Subcutaneous abdominal adipose tissue (tissue), 5 donors: ENCODE results near the gene GAPDH.

Source experiments
- H3K27ac ChIP-seq: one replicate; pipeline ENCODE4 v1.7.0; 2013; ENCODE audit warnings: low read depth, mild to moderate bottlenecking, inconsistent platforms, low read length, moderate library complexity
- H3K27me3 ChIP-seq, 5 donors: one replicate each; pipeline ENCODE4 v1.7.0; 2013; ENCODE audit warnings: low read length in 5 of 5, inconsistent platforms in 1 of 5; ENCODE audit not compliant: control insufficient read depth in 5 of 5, insufficient read depth in 4 of 5
- H3K36me3 ChIP-seq, 5 donors: one replicate each; pipeline ENCODE4 v1.7.0; 2013; ENCODE audit warnings: low read length in 5 of 5; ENCODE audit not compliant: control insufficient read depth in 5 of 5, insufficient read depth in 5 of 5
- H3K4me1 ChIP-seq, 5 donors: one replicate each; pipeline ENCODE4 v1.7.0; 2013; ENCODE audit warnings: low read length in 5 of 5, mild to moderate bottlenecking in 3 of 5, moderate library complexity in 1 of 5; ENCODE audit not compliant: control insufficient read depth in 5 of 5, insufficient read depth in 5 of 5
- H3K4me3 ChIP-seq, 5 donors: one replicate each; pipeline ENCODE4 v1.7.0; 2013; ENCODE audit warnings: low read length in 5 of 5, low read depth in 1 of 5
- H3K9ac ChIP-seq, 5 donors: one replicate each; pipeline ENCODE4 v1.7.0; 2013; ENCODE audit warnings: low read length in 5 of 5, mild to moderate bottlenecking in 4 of 5, moderate library complexity in 3 of 5
- H3K9me3 ChIP-seq, 5 donors: one replicate each; pipeline ENCODE4 v1.7.0; 2013; ENCODE audit warnings: low read length in 5 of 5; ENCODE audit not compliant: control insufficient read depth in 5 of 5
- donor health status: healthy.
- donor health status: healthy.
- donor health status: healthy.
- donor health status: healthy.
- donor health status: healthy.

GAPDH gene

GRCh38 chr12:6560501-6561205 lies 26.3 kb downstream of the GAPDH start:
- Histone ChIP-seq H3K27ac (no peak overlapping the region), H3K9ac (no peak overlapping the region), H3K36me3 (peaks cover 10 to 63% (median 51%) of the 10 kb centered on the region in 5 donors)

GRCh38 chr12:6562881-6563280 lies 28.6 kb downstream of the GAPDH start:
- H3K4me3 ChIP-seq = no peak overlapping the region
- peaks cover 2 to 16% (median 12%) of the 10 kb centered on the region in 5 donors for H3K4me1 ChIP-seq
- no peak overlapping the region for H3K9ac ChIP-seq
- H3K36me3 ChIP-seq = peaks cover 14 to 61% (median 53%) of the 10 kb centered on the region in 5 donors
- no peak overlapping the region for H3K27ac ChIP-seq
- no peaks in the 10 kb centered on the region for H3K9me3 ChIP-seq
- H3K27me3 ChIP-seq = no peaks in the 10 kb centered on the region

More at GRCh38 chr12:6560501-6561205, 26.3 kb downstream of the GAPDH start:
- Histone ChIP-seq H3K9me3 (no peaks in the 10 kb centered on the region), H3K4me1 (peaks cover 0 to 9% (median 7%) of the 10 kb centered on the region in 5 donors), H3K27me3 (no peaks in the 10 kb centered on the region), H3K4me3 (no peak overlapping the region)

DNA sequence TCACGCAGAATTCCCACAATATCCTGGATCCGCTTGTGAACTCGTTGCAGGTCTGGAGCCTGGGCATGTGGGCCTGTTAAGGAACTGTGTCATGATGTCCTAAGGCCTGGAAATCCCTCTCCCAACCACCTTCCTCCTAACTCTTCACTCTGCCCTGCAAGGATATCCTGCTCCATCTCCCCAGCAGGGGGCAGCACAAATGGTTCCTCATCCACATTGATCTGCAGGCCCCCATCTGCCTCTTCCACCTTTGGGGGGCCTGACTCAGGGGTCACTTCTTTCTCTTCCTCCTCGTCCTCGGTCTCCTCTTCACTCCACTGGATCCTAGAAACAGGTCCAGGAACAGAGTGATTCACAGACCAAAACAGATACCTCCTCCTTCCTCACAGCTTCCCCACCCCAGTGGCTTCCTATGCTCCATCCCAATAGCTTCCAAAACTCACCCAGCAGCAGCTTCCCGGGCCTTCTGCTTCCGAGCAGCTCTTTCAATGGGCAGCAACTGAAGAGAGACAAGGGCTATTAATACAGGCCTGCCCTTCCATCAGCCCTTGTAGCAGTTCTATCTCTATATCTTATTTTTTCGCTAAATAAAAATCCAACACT lies 29.2 kb downstream of the GAPDH start:
- H3K4me3 ChIP-seq = no peak overlapping the region
- no peak overlapping the region for H3K9ac ChIP-seq
- H3K27ac ChIP-seq = no peak overlapping the region
- H3K27me3 ChIP-seq = no peaks in the 10 kb centered on the region
- H3K4me1 ChIP-seq = peaks cover 2 to 18% (median 16%) of the 10 kb centered on the region in 5 donors
- H3K9me3 ChIP-seq = no peaks in the 10 kb centered on the region
- H3K36me3 ChIP-seq = peaks cover 14 to 58% (median 53%) of the 10 kb centered on the region in 5 donors

DNA sequence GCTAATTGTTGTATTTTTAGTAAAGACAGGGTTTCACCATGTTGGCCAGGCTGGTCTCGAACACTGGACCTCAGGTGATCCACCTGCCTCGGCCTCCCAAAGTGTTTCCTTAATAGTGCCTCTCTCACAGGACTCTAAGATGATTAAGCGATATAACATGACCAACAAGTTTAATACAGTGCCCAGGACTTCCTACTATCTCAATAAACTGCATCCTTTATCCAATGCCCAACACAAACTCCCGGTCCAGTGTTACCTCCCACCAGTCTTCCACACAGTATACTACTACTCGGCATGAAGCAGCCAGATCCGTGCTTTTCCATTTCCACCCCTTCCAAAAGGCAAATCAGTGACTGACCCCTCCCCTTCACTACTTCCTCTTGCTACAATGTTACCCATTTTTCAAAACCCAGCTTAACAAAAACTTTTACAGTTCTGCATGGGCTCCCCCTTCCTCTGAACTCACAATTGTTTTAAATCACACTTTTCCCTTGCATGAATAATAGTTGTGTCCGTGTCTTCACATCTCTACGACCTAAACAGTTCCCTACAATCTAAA lies 32.9 kb downstream of the GAPDH start:
- Histone ChIP-seq H3K27ac (peak overlapping the region; percentile 69), H3K9ac (peak overlapping the region in 4 of 5 donors; percentile 76 to 89 (median 78)), H3K4me1 (peaks cover 2 to 26% (median 21%) of the 10 kb centered on the region in 5 donors), H3K36me3 (peaks cover 14 to 55% (median 45%) of the 10 kb centered on the region in 5 donors), H3K4me3 (peak overlapping the region; percentile 82 to 91 (median 87)), H3K9me3 (no peaks in the 10 kb centered on the region), H3K27me3 (no peaks in the 10 kb centered on the region)

GRCh38 chr12:6569312-6569711 lies 35.0 kb downstream of the GAPDH start:
- Histone ChIP-seq H3K27me3 (no peaks in the 10 kb centered on the region), H3K9me3 (no peaks in the 10 kb centered on the region), H3K27ac (peak overlapping the region; percentile 69), H3K36me3 (peaks cover 20 to 59% (median 52%) of the 10 kb centered on the region in 5 donors), H3K9ac (no peak overlapping the region), H3K4me3 (no peak overlapping the region), H3K4me1 (peaks cover 2 to 26% (median 20%) of the 10 kb centered on the region in 5 donors)

GRCh38 chr12:6569786-6570185 lies 35.5 kb downstream of the GAPDH start:
- Histone ChIP-seq H3K27ac (no peak overlapping the region), H3K9ac (no peak overlapping the region), H3K36me3 (peaks cover 21 to 62% (median 55%) of the 10 kb centered on the region in 5 donors), H3K4me1 (peaks cover 2 to 26% (median 20%) of the 10 kb centered on the region in 5 donors), H3K9me3 (no peaks in the 10 kb centered on the region), H3K27me3 (no peaks in the 10 kb centered on the region), H3K4me3 (no peak overlapping the region)

DNA sequence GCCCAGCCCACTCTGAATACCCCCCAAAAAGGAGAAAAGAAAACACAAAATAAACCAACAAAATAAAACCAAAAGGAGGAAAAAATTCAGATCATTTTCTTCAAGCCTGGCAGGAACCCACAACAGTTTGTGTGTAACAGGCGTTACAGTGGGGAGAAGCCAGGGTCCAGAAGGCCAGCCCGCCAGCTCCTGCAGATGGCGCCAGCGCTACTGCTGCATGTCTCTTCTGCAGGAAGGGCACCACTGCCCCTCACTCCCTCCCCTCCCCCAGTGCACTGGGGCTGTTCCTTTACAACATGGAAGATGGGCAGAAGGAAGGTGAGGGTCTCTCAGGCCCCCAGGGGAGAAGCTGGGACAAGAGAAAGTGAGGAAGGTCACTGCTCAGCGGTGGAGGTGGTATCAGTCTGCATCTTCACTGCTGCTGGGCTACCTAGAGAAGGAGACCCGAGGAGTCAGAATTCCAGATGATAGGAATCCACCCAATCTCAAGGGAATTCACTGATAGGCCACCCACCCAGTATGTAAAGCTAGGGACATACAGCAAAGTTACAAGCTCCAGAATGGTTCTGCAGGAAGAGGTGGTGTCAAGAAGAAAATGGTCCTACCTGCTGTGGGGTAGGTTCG lies 36.1 kb downstream of the GAPDH start:
- peaks cover 2 to 26% (median 20%) of the 10 kb centered on the region in 5 donors for H3K4me1 ChIP-seq
- no peak overlapping the region for H3K4me3 ChIP-seq
- no peaks in the 10 kb centered on the region for H3K9me3 ChIP-seq
- H3K9ac ChIP-seq = no peak overlapping the region
- no peaks in the 10 kb centered on the region for H3K27me3 ChIP-seq
- H3K36me3 ChIP-seq = peaks cover 21 to 67% (median 59%) of the 10 kb centered on the region in 5 donors
- H3K27ac ChIP-seq = no peak overlapping the region

DNA sequence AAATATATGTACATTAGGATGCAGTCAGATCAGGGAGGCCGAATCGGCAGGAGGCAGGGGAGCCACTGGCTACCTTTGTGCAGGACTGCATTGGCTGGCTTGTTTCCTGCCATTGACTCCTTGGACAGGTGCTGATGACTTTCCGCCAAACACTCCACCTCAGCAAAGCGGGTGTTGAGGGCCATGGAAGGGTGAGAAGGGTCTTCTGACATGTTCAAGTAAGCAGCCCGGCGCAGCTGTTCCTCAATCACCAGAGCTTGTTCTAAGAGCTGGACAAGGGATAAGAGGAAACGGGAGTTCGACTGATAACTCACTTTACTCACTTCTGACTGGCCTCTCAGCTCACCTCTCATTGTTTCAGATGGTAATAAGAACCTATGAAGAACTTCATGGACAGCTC lies 38.7 kb downstream of the GAPDH start:
- Histone ChIP-seq H3K4me3 (no peak overlapping the region), H3K9me3 (no peaks in the 10 kb centered on the region), H3K4me1 (peaks cover 0 to 14% (median 7%) of the 10 kb centered on the region in 5 donors), H3K36me3 (peaks cover 30 to 84% (median 77%) of the 10 kb centered on the region in 5 donors), H3K27ac (no peak overlapping the region), H3K9ac (no peak overlapping the region), H3K27me3 (no peaks in the 10 kb centered on the region)

- peaks cover 38 to 98% (median 81%) of the 10 kb centered on the region in 5 donors for H3K36me3 ChIP-seq
- no peak overlapping the region for H3K27ac ChIP-seq
- no peak overlapping the region for H3K4me3 ChIP-seq
- H3K4me1 ChIP-seq = no peaks in the 10 kb centered on the region
- H3K9ac ChIP-seq = no peak overlapping the region
- H3K9me3 ChIP-seq = no peaks in the 10 kb centered on the region
- no peaks in the 10 kb centered on the region for H3K27me3 ChIP-seq
Measured at GRCh38 chr12:6574576-6575295, 40.4 kb downstream of the GAPDH start.
